H9 (cell line): ENCODE data around the gene PTMA. TPM values are rescaled to one million over a fixed set of nuclear protein-coding genes. Genes with fewer than 3 reads are reported as not detected.

Experiments used
- DNase-seq: peaks from one replicate; pipeline ENCODE4 v3.0.0-alpha.2; 2017
- H2AFZ ChIP-seq: one replicate; pipeline ENCODE4 v1.6.1; 2013; ENCODE audit warnings: mild to moderate bottlenecking, low read length, control low read depth, moderate library complexity
- H2AK5ac ChIP-seq: 2 replicates; pipeline ENCODE4 v1.6.1; 2013; ENCODE audit warnings: low read length, control low read depth, mixed read lengths; ENCODE audit not compliant: insufficient read length
- H2BK120ac ChIP-seq: one replicate; pipeline ENCODE4 v1.6.1; 2013; ENCODE audit warnings: low read depth, mild to moderate bottlenecking, low read length, control low read depth, inconsistent platforms; ENCODE audit not compliant: poor library complexity, severe bottlenecking
- H2BK12ac ChIP-seq: 2 replicates; pipeline ENCODE4 v1.6.1; 2013; ENCODE audit warnings: low read length, control low read depth, mixed read lengths, low read depth; ENCODE audit not compliant: insufficient read length
- H2BK15ac ChIP-seq: 2 replicates; pipeline ENCODE4 v1.6.1; 2013; ENCODE audit warnings: low read depth, low read length, control low read depth
- H2BK20ac ChIP-seq: one replicate; pipeline ENCODE4 v1.6.1; 2013; ENCODE audit warnings: low read depth, mild to moderate bottlenecking, low read length, control low read depth, inconsistent platforms; ENCODE audit not compliant: poor library complexity, severe bottlenecking
- H2BK5ac ChIP-seq: 2 replicates; pipeline ENCODE4 v1.6.1; 2013; ENCODE audit warnings: low read length, control low read depth, mixed read lengths; ENCODE audit not compliant: insufficient read length
- H3K14ac ChIP-seq: 2 replicates; pipeline ENCODE4 v1.6.1; 2013; ENCODE audit warnings: low read length, control low read depth; ENCODE audit not compliant: insufficient read depth
- H3K18ac ChIP-seq: 2 replicates; pipeline ENCODE4 v1.6.1; 2013; ENCODE audit warnings: low read depth, mild to moderate bottlenecking, mixed read lengths, low read length, control low read depth; ENCODE audit not compliant: insufficient read length
- H3K23ac ChIP-seq: 2 replicates; pipeline ENCODE4 v1.6.1; 2013; ENCODE audit warnings: low read length, control low read depth, mixed read lengths, low read depth; ENCODE audit not compliant: insufficient read length
- H3K23me2 ChIP-seq: 2 replicates; pipeline ENCODE4 v1.6.1; 2013; ENCODE audit warnings: low read depth, mild to moderate bottlenecking, mixed read lengths, low read length, control low read depth; ENCODE audit not compliant: insufficient read length, poor library complexity, severe bottlenecking
- H3K27ac ChIP-seq: 2 replicates; pipeline ENCODE4 v1.5.1; 2013; ENCODE audit warnings: low read length, control low read depth, mixed read lengths, low read depth; ENCODE audit not compliant: insufficient read length
- H3K27me3 ChIP-seq: 2 replicates; pipeline ENCODE4 v1.6.1; 2013; ENCODE audit warnings: low read length, control low read depth, inconsistent platforms; ENCODE audit not compliant: insufficient read depth
- H3K4ac ChIP-seq: 2 replicates; pipeline ENCODE4 v1.6.1; 2013; ENCODE audit warnings: low read depth, mild to moderate bottlenecking, control low read depth, inconsistent platforms, low read length, moderate library complexity
- H3K4me1 ChIP-seq: 2 replicates; pipeline ENCODE4 v1.6.1; 2013; ENCODE audit warnings: low read length, control low read depth, inconsistent platforms; ENCODE audit not compliant: insufficient read depth
- H3K4me2 ChIP-seq: 2 replicates; pipeline ENCODE4 v1.6.1; 2013; ENCODE audit warnings: low read length, control low read depth, mixed read lengths; ENCODE audit not compliant: insufficient read length, insufficient read depth
- H3K56ac ChIP-seq: 2 replicates; pipeline ENCODE4 v1.6.1; 2013; ENCODE audit warnings: low read depth, mild to moderate bottlenecking, mixed read lengths, low read length, control low read depth; ENCODE audit not compliant: insufficient read length
- H3K79me1 ChIP-seq: 2 replicates; pipeline ENCODE4 v1.6.1; 2013; ENCODE audit warnings: low read depth, mild to moderate bottlenecking, moderate library complexity, low read length, control low read depth, inconsistent platforms; ENCODE audit not compliant: insufficient read depth, poor library complexity, severe bottlenecking
- H3K79me2 ChIP-seq: 2 replicates; pipeline ENCODE4 v1.6.1; 2013; ENCODE audit warnings: low read length, control low read depth, inconsistent platforms; ENCODE audit not compliant: insufficient read depth
- H3K9ac ChIP-seq: 2 replicates; pipeline ENCODE4 v1.6.1; 2013; ENCODE audit warnings: low read length, control low read depth, mixed read lengths; ENCODE audit not compliant: insufficient read length; ENCODE audit errors: extremely low read depth
- H3K9me3 ChIP-seq: one replicate; pipeline ENCODE4 v1.6.1; 2013; ENCODE audit warnings: low read depth, low read length, inconsistent platforms; ENCODE audit not compliant: control insufficient read depth
- H3T11ph ChIP-seq: one replicate; pipeline ENCODE4 v1.6.1; 2013; ENCODE audit warnings: mild to moderate bottlenecking, low read length, control low read depth, inconsistent platforms
- H4K20me1 ChIP-seq: one replicate; pipeline ENCODE4 v1.6.1; 2013; ENCODE audit not compliant: control insufficient read depth, insufficient read length, insufficient read depth
- H4K5ac ChIP-seq: 2 replicates; pipeline ENCODE4 v1.6.1; 2013; ENCODE audit warnings: low read depth, mild to moderate bottlenecking, mixed read lengths, low read length, control low read depth; ENCODE audit not compliant: insufficient read length
- H4K8ac ChIP-seq: replicated peaks from 2 replicates; pipeline ENCODE4 v1.6.1; 2013; ENCODE audit warnings: low read length, control low read depth, mixed read lengths, low read depth; ENCODE audit not compliant: insufficient read length
- H4K91ac ChIP-seq: 2 replicates; pipeline ENCODE4 v1.6.1; 2013; ENCODE audit warnings: low read depth, mild to moderate bottlenecking, moderate library complexity, mixed read lengths, low read length, control low read depth; ENCODE audit not compliant: insufficient read length
- H3K27ac Mint-ChIP-seq, 3 experiments: 2 replicates in 2 of 3; 3 replicates in 1 of 3; pipeline ENCODE4 v1.8.0; 2020 to 2021; ENCODE audit warnings: mixed read lengths in 3 of 3, mild to moderate bottlenecking in 1 of 3, moderate library complexity in 1 of 3
- H3K27me3 Mint-ChIP-seq: 2 replicates; pipeline ENCODE4 v1.8.0; 2021; ENCODE audit warnings: low read depth, mild to moderate bottlenecking, moderate library complexity, mixed read lengths
- H3K36me3 Mint-ChIP-seq, 3 experiments: 2 replicates in 2 of 3; 3 replicates in 1 of 3; pipeline ENCODE4 v1.8.0; 2020 to 2021; ENCODE audit warnings: low read depth in 3 of 3, mixed read lengths in 3 of 3; ENCODE audit not compliant: insufficient read depth in 1 of 3
- H3K4me1 Mint-ChIP-seq, 2 experiments: 2 replicates each; pipeline ENCODE4 v1.8.0; 2020; ENCODE audit warnings: mixed read lengths in 2 of 2
- H3K4me3 Mint-ChIP-seq, 2 experiments: 2 replicates in 1 of 2; 3 replicates in 1 of 2; pipeline ENCODE4 v1.8.0; 2020 to 2021; ENCODE audit warnings: mild to moderate bottlenecking in 2 of 2, mixed read lengths in 2 of 2, moderate library complexity in 1 of 2
- H3K9me3 Mint-ChIP-seq, 2 experiments: 2 replicates in 1 of 2; 3 replicates in 1 of 2; pipeline ENCODE4 v1.8.0; 2020; ENCODE audit warnings: mild to moderate bottlenecking in 2 of 2, mixed read lengths in 2 of 2, moderate library complexity in 1 of 2
- CTCF ChIP-seq: fragments of 200-600 bp; sonication (generic); conservative IDR thresholded peaks from 3 replicates; pipeline ENCODE4 v1.8.0; 2021; ENCODE audit warnings: antibody characterized with exemption, mild to moderate bottlenecking
- WGBS: extraction: QIAGEN DNeasy Blood & Tissue Kit; methylation state at CpG from one replicate; pipeline ENCODE4 v1.1.7; 2013; ENCODE audit warnings: missing lambda C conversion rate, low lambda C conversion rate, mixed read lengths; ENCODE audit not compliant: insufficient read length; ENCODE audit errors: extremely low coverage; 5-methylcytosine and 5-hydroxymethylcytosine counted together
- total RNA-seq: library from RNA; stranded (reverse); gene quantifications from 2 replicates; pipeline ENCODE4 v1.2.1, GENCODE V29; 2021

PTMA gene
- total RNA-seq, 1 experiment from 2014 or later, result 1,963 TPM

GRCh38 chr2:231686192-231687100 is 21.9 kb upstream of the PTMA start:
- Histone ChIP-seq H2AFZ (no peak overlapping the region), H3T11ph (no peak overlapping the region), H4K20me1 (no peaks in the 10 kb centered on the region), H3K18ac (no peak overlapping the region), H3K79me1 (no peaks in the 10 kb centered on the region), H2BK12ac (no peak overlapping the region), H3K23me2 (peaks cover 8% of the 10 kb centered on the region), H4K5ac (no peak overlapping the region), H2AK5ac (no peak overlapping the region), H3K14ac (no peak overlapping the region), H2BK5ac (no peak overlapping the region), H4K91ac (no peak overlapping the region), H2BK20ac (no peak overlapping the region), H2BK15ac (no peak overlapping the region), H3K27ac (no peak overlapping the region), H3K56ac (no peak overlapping the region), H3K4me1 (peaks cover 5% of the 10 kb centered on the region; the same call in 1 of the 2 replicates), H3K4ac (no peak overlapping the region), H3K9ac (no peak overlapping the region), H4K8ac (no peak overlapping the region), H3K23ac (no peak overlapping the region), H3K79me2 (no peaks in the 10 kb centered on the region), H2BK120ac (no peak overlapping the region), H3K9me3 (no peaks in the 10 kb centered on the region), H3K4me2 (peak overlapping the region; percentile 1), H3K27me3 (no peaks in the 10 kb centered on the region)
- no peaks in the 10 kb centered on the region for H3K36me3 Mint-ChIP-seq
- H3K27ac Mint-ChIP-seq, result peak overlapping the region; percentile 28 to 97 (median 90); a peak in 4 of 7 replicates
- WGBS, result no CpG with 5 or more reads among the region's 11 CpGs
- peaks cover 1% of the 10 kb centered on the region; the same call in 1 of the 2 replicates for H3K27me3 Mint-ChIP-seq
- peak overlapping the region; percentile 68 to 75; a peak in 4 of 5 replicates for H3K4me3 Mint-ChIP-seq
- H3K4me1 Mint-ChIP-seq, result peaks cover 51 to 60% of the 10 kb centered on the region in 2 experiments
- no peak for TF ChIP-seq CTCF
- DNase-seq, result no peak
- no peaks in the 10 kb centered on the region for H3K9me3 Mint-ChIP-seq
